BJ (cell line): ENCODE data around the gene PIK3R1. TPM values are rescaled to one million over a fixed set of nuclear protein-coding genes. Genes with fewer than 3 reads are reported as not detected.

Source experiments
- CTCF ChIA-PET: fragments of 350-600 bp; formaldehyde crosslinking; extraction: SDS; loops from one replicate; lab custom pipeline; 2021; ENCODE audit warnings: antibody characterized with exemption, inconsistent platforms; lab: Yijun Ruan, JAX
- POLR2A ChIA-PET: fragments of 300-600 bp; sonication (Branson Sonifier 250); formaldehyde crosslinking; extraction: SDS; loops from one replicate; lab custom pipeline; 2021; ENCODE audit warnings: antibody characterized with exemption; lab: Charles Lee
- DNase-seq: peaks from one replicate; pipeline ENCODE4 v3.0.0-alpha.2; 2011; ENCODE audit warnings: low read depth
- H3K27me3 ChIP-seq: 2 replicates; pipeline ENCODE4 v1.6.0; 2011; ENCODE audit warnings: low read length; ENCODE audit not compliant: control insufficient read depth, insufficient read depth
- H3K36me3 ChIP-seq: 2 replicates; pipeline ENCODE4 v1.5.1; 2011; ENCODE audit warnings: low read length; ENCODE audit not compliant: control insufficient read depth, insufficient read depth
- H3K4me3 ChIP-seq: 2 replicates; pipeline ENCODE4 v1.5.1; 2011; ENCODE audit warnings: low read depth, mild to moderate bottlenecking, control low read depth, low read length
- CTCF ChIP-seq: IDR thresholded peaks from 2 replicates; pipeline ENCODE4 v1.5.1; 2011; ENCODE audit warnings: low read depth, mild to moderate bottlenecking, control low read depth, inconsistent platforms, low read length, moderate library complexity; ENCODE audit not compliant: insufficient read depth
- polyA plus RNA-seq: library from polyadenylated mRNA; depleted of rRNA; stranded (reverse); fragments of >200 nt; gene quantifications from 2 replicates; pipeline ENCODE4 v1.2.3, GENCODE V29; 2011

The PIK3R1 gene
- polyA plus RNA-seq, 1 experiment = 11.8 TPM

- ChIA-PET CTCF (no interaction called here), POLR2A (no interaction called here)
- TF ChIP-seq CTCF = no peak
- no peak for DNase-seq
- Histone ChIP-seq H3K27me3 (no peaks in the 10 kb centered on the region), H3K4me3 (no peak overlapping the region), H3K36me3 (peaks cover 10% of the 10 kb centered on the region)
Measured at GRCh38 chr5:68274847-68275651, 59.5 kb downstream of the PIK3R1 start.

DNA sequence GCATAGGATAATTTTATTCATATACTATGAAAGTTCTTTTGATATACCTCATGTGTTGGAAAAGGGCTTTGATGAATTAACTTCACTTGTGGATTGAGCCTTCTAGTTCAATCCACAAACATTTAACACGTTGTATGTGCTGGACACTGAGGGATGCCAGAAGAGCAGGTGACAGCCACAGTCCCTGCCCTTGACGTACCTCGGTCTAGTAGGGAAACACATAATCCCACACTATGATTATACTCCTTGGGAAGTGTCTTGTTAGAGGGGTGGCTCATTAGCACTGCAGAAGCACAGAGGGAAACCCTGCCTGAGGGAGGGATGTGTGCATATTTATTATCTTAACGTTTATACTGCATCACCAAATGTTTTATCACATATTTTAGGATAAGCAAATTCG lies 61.2 kb downstream of the PIK3R1 start:
- DNase-seq = no peak
- no peak for TF ChIP-seq CTCF
- CTCF ChIA-PET = interaction anchor here (0.8 kb wide), 1 partner anchor 10 kb away, joined by 3 read pairs; no protein-coding TSS in a partner anchor

DNA sequence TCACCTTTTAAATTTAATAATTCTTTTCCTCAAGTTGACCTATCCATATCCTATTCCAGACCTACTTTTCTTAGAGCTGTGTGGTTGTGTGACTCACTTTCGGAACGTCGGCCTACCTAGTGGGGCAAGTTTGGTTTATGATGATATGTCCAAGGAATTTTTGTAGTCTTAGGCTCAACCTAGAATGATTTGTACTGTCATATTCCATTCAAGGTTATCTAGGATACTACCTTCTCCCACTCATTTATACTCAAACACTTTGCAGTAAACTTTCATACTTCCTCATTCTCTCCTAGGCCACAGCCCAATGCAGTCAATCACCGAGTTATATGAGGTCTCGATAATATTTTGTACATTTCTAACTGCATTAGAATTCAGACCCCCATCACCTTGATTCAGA lies 61.9 kb downstream of the PIK3R1 start:
- CTCF ChIA-PET = interaction anchor here (0.6 kb wide), 1 partner anchor 9 kb away, joined by 3 read pairs; no protein-coding TSS in a partner anchor
- POLR2A ChIA-PET = interaction anchor here (0.6 kb wide), 1 partner anchor 28 kb away, joined by 3 read pairs; no protein-coding TSS in a partner anchor
- no peaks in the 10 kb centered on the region for H3K27me3 ChIP-seq
- DNase-seq = no peak
- no peak for TF ChIP-seq CTCF
- peaks cover 14% of the 10 kb centered on the region for H3K36me3 ChIP-seq
- H3K4me3 ChIP-seq = no peak overlapping the region

More for the DNA sequence above, 61.2 kb downstream of the PIK3R1 start:
- Histone ChIP-seq H3K27me3 (no peaks in the 10 kb centered on the region), H3K36me3 (peaks cover 10% of the 10 kb centered on the region), H3K4me3 (no peak overlapping the region)
- POLR2A ChIA-PET = interaction anchor here (0.6 kb wide), 1 partner anchor 27 kb away, joined by 3 read pairs; no protein-coding TSS in a partner anchor

- peaks cover 18% of the 10 kb centered on the region for H3K36me3 ChIP-seq
- no peak for TF ChIP-seq CTCF
- ChIA-PET POLR2A (no interaction called here), CTCF (no interaction called here)
- H3K27me3 ChIP-seq = no peaks in the 10 kb centered on the region
- H3K4me3 ChIP-seq = no peak overlapping the region
- DNase-seq = no peak
Measured at GRCh38 chr5:68279984-68280383, 64.4 kb downstream of the PIK3R1 start.

GRCh38 chr5:68282001-68282400 lies 66.4 kb downstream of the PIK3R1 start:
- DNase-seq = no peak
- H3K4me3 ChIP-seq = no peak overlapping the region
- ChIA-PET CTCF (interaction anchor here (0.7 to 2.9 kb wide), 3 partner anchors 9 to 174 kb away, joined by 3 to 10 read pairs (median 3); no protein-coding TSS in a partner anchor), POLR2A (no interaction called here)
- H3K36me3 ChIP-seq = peaks cover 15% of the 10 kb centered on the region
- H3K27me3 ChIP-seq = no peaks in the 10 kb centered on the region
- TF ChIP-seq CTCF = no peak
